HEK293T (cell line): ENCODE data around the gene KIF5C.

Experiments used
- CTCF ChIA-PET: fragments of 350-600 bp; formaldehyde crosslinking; extraction: SDS; loops from one replicate; lab custom pipeline; 2021; ENCODE audit warnings: antibody characterized with exemption, inconsistent platforms; lab: Yijun Ruan, JAX
- POLR2A ChIA-PET: fragments of 350-600 bp; formaldehyde crosslinking; extraction: SDS; loops from one replicate; lab custom pipeline; 2020; ENCODE audit warnings: antibody characterized with exemption, inconsistent platforms; lab: Yijun Ruan, JAX
- DNase-seq: peaks from one replicate; pipeline ENCODE4 v3.0.0; 2012; ENCODE audit warnings: mixed read lengths; ENCODE audit errors: extremely low spot score
- ARNT ChIP-seq: fragments of 450-650 bp; IDR thresholded peaks from 2 replicates; pipeline ENCODE4 v1.6.1; 2017; ENCODE audit warnings: mild to moderate bottlenecking
- BHLHE40 ChIP-seq: fragments of 450-650 bp; IDR thresholded peaks from 2 replicates; pipeline ENCODE4 v1.6.1; 2016; ENCODE audit warnings: mild to moderate bottlenecking, moderate library complexity, borderline replicate concordance
- CTBP1 ChIP-seq: fragments of 450-650 bp; IDR thresholded peaks from 2 replicates; pipeline ENCODE4 v1.6.1; 2016; ENCODE audit warnings: borderline replicate concordance
- ELF4 ChIP-seq: fragments of 450-650 bp; IDR thresholded peaks from 2 replicates; pipeline ENCODE4 v1.6.1; 2017; ENCODE audit warnings: antibody characterized with exemption
- FOXA1 ChIP-seq: fragments of 450-650 bp; IDR thresholded peaks from 2 replicates; pipeline ENCODE4 v1.6.1; 2016; ENCODE audit warnings: mild to moderate bottlenecking
- FOXK2 ChIP-seq: fragments of 450-650 bp; IDR thresholded peaks from 2 replicates; pipeline ENCODE4 v1.6.1; 2016; ENCODE audit warnings: mild to moderate bottlenecking
- FOXM1 ChIP-seq: fragments of 450-650 bp; IDR thresholded peaks from 2 replicates; pipeline ENCODE4 v1.6.1; 2017; ENCODE audit warnings: mild to moderate bottlenecking, borderline replicate concordance
- HDGF ChIP-seq: fragments of 450-650 bp; IDR thresholded peaks from 2 replicates; pipeline ENCODE4 v1.6.1; 2017; ENCODE audit warnings: antibody characterized with exemption, borderline replicate concordance
- L3MBTL2 ChIP-seq: fragments of 450-650 bp; conservative IDR thresholded peaks from 2 replicates; pipeline ENCODE4 v1.6.1; 2016; ENCODE audit warnings: mild to moderate bottlenecking
- LEF1 ChIP-seq: fragments of 450-650 bp; IDR thresholded peaks from 2 replicates; pipeline ENCODE4 v1.6.1; 2017; ENCODE audit warnings: mild to moderate bottlenecking, borderline replicate concordance
- NFRKB ChIP-seq: fragments of 450-650 bp; IDR thresholded peaks from 2 replicates; pipeline ENCODE4 v1.6.1; 2016; ENCODE audit warnings: mild to moderate bottlenecking, moderate library complexity
- SP1 ChIP-seq: fragments of 450-650 bp; IDR thresholded peaks from 2 replicates; pipeline ENCODE4 v1.6.1; 2017
- SUZ12 ChIP-seq: fragments of 450-650 bp; IDR thresholded peaks from 2 replicates; pipeline ENCODE4 v1.6.1; 2016; ENCODE audit warnings: mild to moderate bottlenecking
- TARDBP ChIP-seq: fragments of 450-650 bp; IDR thresholded peaks from 2 replicates; pipeline ENCODE4 v1.6.1; 2016
- ZNF384 ChIP-seq: fragments of 450-650 bp; IDR thresholded peaks from 2 replicates; pipeline ENCODE4 v1.6.1; 2016
- TF ChIP-seq, protein P1 (sequence below): fragments of 450-650 bp; IDR thresholded peaks from 2 replicates; pipeline ENCODE4 v1.6.1; 2016

KIF5C gene

GRCh38 chr2:149029307-149029965, 154.4 kb downstream of the KIF5C start:
- TF ChIP-seq TARDBP (no peak), BHLHE40 (no peak), LEF1 (no peak), SP1 (no peak), L3MBTL2 (no peak), ARNT (no peak), FOXA1 (no peak), FOXM1 (no peak), SUZ12 (no peak), HDGF (no peak), CTBP1 (no peak), FOXK2 (no peak), NFRKB (no peak), ZNF384 (no peak), ELF4 (no peak)
- TF ChIP-seq, protein P1, sequence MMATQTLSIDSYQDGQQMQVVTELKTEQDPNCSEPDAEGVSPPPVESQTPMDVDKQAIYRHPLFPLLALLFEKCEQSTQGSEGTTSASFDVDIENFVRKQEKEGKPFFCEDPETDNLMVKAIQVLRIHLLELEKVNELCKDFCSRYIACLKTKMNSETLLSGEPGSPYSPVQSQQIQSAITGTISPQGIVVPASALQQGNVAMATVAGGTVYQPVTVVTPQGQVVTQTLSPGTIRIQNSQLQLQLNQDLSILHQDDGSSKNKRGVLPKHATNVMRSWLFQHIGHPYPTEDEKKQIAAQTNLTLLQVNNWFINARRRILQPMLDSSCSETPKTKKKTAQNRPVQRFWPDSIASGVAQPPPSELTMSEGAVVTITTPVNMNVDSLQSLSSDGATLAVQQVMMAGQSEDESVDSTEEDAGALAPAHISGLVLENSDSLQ = no peak
- ChIA-PET CTCF (no interaction called here), POLR2A (no interaction called here)

GRCh38 chr2:149031396-149031795, 156.4 kb downstream of the KIF5C start:
- TF ChIP-seq SUZ12 (no peak), NFRKB (no peak), TARDBP (no peak), SP1 (no peak), ZNF384 (no peak), L3MBTL2 (no peak), CTBP1 (no peak), FOXA1 (no peak), LEF1 (no peak), ARNT (no peak), FOXK2 (no peak), BHLHE40 (no peak), ELF4 (no peak)
- ChIA-PET POLR2A (no interaction called here), CTCF (no interaction called here)
- no peak for DNase-seq

More at GRCh38 chr2:149029307-149029965, 154.4 kb downstream of the KIF5C start:
- no peak for DNase-seq

- ChIA-PET POLR2A (no interaction called here), CTCF (no interaction called here)
- DNase-seq = no peak
- no peak for TF ChIP-seq ARNT
- TF ChIP-seq SP1 = no peak
- TF ChIP-seq FOXK2 = no peak
- no peak for TF ChIP-seq TARDBP
- TF ChIP-seq L3MBTL2 = no peak
- TF ChIP-seq ELF4 = no peak
- TF ChIP-seq CTBP1 = no peak
These were observed 158.7 kb downstream of the KIF5C start for GRCh38 chr2:149033716-149034115.

GRCh38 chr2:149034406-149034805, 159.4 kb downstream of the KIF5C start:
- no peak for DNase-seq
- CTCF ChIA-PET = interaction anchor here (0.6 kb wide), 1 partner anchor 11 kb away, joined by 3 read pairs; no protein-coding TSS in a partner anchor
- POLR2A ChIA-PET = no interaction called here
- TF ChIP-seq, protein P1 = no peak
- TF ChIP-seq SUZ12 (no peak), ZNF384 (no peak)

- DNase-seq = no peak
- ChIA-PET POLR2A (no interaction called here), CTCF (no interaction called here)
- TF ChIP-seq HDGF (no peak), FOXM1 (no peak), ZNF384 (no peak), CTBP1 (no peak), FOXA1 (no peak)
- TF ChIP-seq, protein P1 = no peak
These were observed 161.7 kb downstream of the KIF5C start for GRCh38 chr2:149036507-149037293.

DNA sequence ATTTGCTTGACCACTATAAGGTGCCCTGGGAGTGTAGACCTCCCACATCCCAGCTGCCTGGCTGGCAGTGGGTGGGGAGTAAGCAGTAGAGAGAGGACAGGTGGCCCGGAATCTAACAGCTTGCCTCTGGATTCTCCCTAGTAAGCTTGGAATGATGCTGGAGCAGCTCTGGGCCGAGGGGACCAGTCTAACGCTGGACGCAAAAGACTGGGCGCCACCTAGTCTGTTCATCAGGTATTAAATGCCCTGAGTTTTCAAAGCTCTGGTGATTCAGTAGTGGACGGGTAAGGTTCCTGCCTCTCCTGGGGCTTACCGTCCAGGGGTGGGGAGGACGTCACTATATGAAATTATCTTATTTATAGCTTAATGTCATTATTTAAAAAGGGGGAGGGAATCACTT, 162.8 kb downstream of the KIF5C start:
- ChIA-PET CTCF (interaction anchor here (1.1 kb wide), 1 partner anchor 52 kb away, joined by 3 read pairs; no protein-coding TSS in a partner anchor), POLR2A (interaction anchor here (0.8 to 1.0 kb wide), 2 partner anchors 13 to 292 kb away, joined by 3 read pairs; no protein-coding TSS in a partner anchor)
- DNase-seq = no peak
- no peak for TF ChIP-seq SUZ12
